GM21825 (cell line): Measurements from ENCODE around the gene AMPD3.

ENCODE experiments used
- ATAC-seq: cut with Tn5 transposase; IDR thresholded peaks from one replicate; pipeline ENCODE4 v1.9.1; 2021; ENCODE audit warnings: mild to moderate bottlenecking, moderate library complexity; ENCODE audit not compliant: unreplicated experiment

The AMPD3 gene

GRCh38 chr11:10486161-10486840, 31.2 kb downstream of the AMPD3 start:
- ATAC-seq: no peak

- ATAC-seq: no peak
Observed at GRCh38 chr11:10487002-10487647, 32.1 kb downstream of the AMPD3 start.

GRCh38 chr11:10488121-10488933, 33.3 kb downstream of the AMPD3 start:
- no peak for ATAC-seq

GRCh38 chr11:10488934-10489691, 34.0 kb downstream of the AMPD3 start:
- peak; percentile 58 for ATAC-seq

GRCh38 chr11:10490032-10490397, 35.0 kb downstream of the AMPD3 start:
- ATAC-seq: no peak

GRCh38 chr11:10490398-10491241, 35.6 kb downstream of the AMPD3 start:
- ATAC-seq: no peak

GRCh38 chr11:10492084-10492483, 37.0 kb downstream of the AMPD3 start:
- no peak for ATAC-seq

GRCh38 chr11:10493041-10493663, 38.1 kb downstream of the AMPD3 start:
- no peak for ATAC-seq

GRCh38 chr11:10494636-10495463, 39.8 kb downstream of the AMPD3 start:
- no peak for ATAC-seq

- no peak for ATAC-seq
Observed at GRCh38 chr11:10495464-10495786, 40.4 kb downstream of the AMPD3 start.

GRCh38 chr11:10496296-10496936, 41.4 kb downstream of the AMPD3 start:
- ATAC-seq: no peak

- ATAC-seq: no peak
Observed at GRCh38 chr11:10497371-10498021, 42.4 kb downstream of the AMPD3 start.

- ATAC-seq: no peak
Observed at GRCh38 chr11:10498022-10498400, 42.9 kb downstream of the AMPD3 start.

GRCh38 chr11:10498426-10499250, 43.6 kb downstream of the AMPD3 start:
- ATAC-seq: no peak

- ATAC-seq: no peak
Observed at GRCh38 chr11:10499452-10499851, 44.4 kb downstream of the AMPD3 start.

- ATAC-seq: no peak
Observed at GRCh38 chr11:10499874-10500601, 45.0 kb downstream of the AMPD3 start.
